Activated CD8-positive, alpha-beta memory T cell treated with anti-CD3 and anti-CD28 coated beads for 24 hours (primary cell): ENCODE results near the gene NT5DC3.
"Not testable (repeated sequence)": the region's sequence is repeated elsewhere in the genome, so short reads cannot be mapped to it uniquely, and the experiment has no call there.

Experiments used
- DNase-seq: peaks from one replicate; pipeline ENCODE4 v3.0.0-alpha.2; 2020

The NT5DC3 gene

DNA sequence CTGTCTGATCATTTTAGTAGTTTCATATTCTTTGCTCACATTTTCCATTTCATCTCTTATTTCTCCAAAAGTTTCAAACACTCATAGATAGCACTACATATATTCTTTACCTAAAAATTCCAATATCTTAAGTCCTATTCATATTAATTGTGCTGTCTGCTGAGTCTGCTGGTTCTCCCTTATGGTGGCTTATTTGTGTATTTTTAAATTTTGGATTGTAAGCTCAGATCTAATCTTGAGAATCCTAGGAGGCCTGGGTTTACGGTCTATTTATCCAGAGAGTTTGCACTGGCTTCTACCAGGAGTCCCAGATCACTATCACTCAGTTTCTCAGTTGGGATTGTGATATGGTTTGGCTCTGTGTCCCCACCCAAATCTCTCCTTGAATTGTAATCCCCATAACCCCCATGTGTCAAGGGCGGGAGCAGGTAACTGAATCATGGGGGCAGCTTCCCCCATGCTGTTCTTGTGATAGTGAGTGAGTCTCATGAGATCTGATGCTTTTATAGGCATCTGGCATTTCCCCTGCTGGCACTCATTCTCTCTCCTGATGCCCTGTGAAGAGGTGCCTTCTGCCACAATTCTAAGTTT, 10.2 kb downstream of the NT5DC3 start:
- no peak for DNase-seq

DNA sequence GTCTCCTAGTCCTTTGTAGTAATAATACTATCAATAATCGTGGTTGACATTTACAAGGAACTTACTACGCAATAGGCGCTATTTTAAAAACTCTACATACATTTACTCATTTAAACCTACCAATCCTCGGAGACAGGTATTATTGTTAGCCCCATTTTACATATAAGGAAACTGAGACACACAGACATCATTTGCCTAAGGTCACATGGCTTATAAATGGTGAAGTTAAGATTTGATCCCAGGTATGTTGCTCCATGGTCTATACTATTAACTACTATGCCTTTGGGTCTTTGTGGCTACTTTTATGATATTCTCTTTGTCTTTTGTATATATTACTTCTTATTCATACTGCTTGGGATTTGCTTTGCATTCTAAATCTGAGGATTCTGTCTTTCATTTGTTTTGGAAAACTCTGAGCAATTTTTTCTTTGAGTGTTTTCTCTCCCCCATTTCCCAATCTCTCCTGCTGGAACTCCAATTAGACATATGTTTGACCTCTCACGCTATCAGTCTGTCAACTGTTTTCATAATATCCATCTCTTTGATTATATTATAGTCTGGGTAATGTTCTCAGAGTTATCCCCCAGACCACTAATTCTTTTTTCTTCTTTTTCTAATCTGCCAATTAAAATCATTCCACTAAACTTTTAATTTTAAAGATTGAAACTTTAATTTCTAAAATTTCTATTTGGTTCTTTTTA, 10.9 kb downstream of the NT5DC3 start:
- no peak for DNase-seq

DNA sequence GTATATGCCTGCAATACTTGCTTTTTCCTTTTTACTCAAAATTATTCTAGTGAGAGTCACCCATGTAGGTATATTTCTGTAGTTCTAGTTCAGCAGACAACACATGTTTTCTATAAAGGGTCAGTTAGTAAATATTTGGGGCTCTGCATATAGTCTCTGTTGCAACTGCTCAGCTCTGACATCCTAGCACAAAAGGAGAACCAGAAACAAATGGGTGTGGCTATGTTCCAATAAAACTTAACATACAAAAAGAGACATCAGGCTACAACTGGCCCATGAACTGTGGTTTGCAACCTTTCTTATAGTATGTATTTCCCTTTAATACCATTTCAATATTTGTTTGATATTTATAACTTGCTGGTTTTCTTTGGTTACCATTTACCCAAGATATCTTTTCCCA, 11.9 kb downstream of the NT5DC3 start:
- no peak for DNase-seq

DNA sequence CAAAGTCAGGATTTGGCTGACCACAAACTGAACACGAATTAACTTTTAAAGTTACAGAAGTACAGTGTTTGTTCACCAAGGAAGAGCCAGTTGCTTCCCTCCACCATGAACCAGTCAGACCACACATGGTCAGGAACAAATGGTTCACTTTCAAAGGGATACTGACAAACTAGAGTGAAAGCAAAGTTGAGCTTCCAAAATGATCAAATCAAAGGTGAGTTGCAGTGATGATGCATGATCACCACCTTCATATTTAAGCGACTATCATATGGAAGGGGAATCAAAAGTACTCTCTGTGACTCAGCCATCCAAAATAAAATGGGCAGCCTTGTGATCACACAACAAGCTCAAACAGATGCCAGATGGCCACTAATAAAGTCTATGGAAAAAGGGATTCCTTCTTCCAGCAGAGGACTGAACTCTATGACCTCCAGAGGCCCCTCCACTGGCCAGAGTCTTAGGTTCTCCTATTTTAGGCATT, 13.1 kb downstream of the NT5DC3 start:
- DNase-seq: no peak

DNA sequence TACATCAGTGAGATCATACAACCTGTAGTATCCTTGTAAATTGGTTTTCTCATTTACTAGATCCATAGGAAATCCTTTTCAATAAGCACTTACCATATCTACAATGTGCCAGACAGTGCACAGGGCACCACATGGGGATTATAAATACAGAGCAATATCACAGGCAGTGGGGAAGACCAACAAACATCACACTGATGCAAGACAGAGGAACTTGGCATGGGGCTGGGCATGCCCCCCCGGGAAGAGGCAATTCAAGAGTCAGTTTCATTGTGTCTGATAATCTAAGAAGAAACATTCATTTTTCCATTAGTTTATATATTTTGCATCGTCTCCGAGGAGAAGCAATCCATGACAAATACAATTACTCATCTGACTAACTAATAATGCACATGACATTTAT, 16.2 kb downstream of the NT5DC3 start:
- no peak for DNase-seq

DNA sequence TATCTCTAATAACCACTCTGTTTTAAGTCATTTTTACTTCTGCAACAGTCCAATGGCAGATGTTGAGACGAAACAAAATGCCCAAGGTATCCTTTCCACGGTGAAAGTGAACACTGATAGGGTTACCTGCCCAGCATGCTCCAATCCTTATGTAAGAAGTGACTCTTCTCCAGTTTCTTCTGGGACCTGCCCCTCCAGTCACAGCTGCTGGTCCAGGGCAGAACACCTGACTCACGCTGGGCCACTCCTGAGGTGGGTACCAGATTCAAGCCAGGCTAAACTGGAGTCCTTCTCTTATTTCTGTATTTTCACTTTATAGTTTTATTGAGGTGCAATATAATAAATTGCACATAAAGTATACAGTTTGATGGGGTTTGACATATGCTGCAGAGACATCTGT, 16.7 kb downstream of the NT5DC3 start:
- DNase-seq: no peak

DNA sequence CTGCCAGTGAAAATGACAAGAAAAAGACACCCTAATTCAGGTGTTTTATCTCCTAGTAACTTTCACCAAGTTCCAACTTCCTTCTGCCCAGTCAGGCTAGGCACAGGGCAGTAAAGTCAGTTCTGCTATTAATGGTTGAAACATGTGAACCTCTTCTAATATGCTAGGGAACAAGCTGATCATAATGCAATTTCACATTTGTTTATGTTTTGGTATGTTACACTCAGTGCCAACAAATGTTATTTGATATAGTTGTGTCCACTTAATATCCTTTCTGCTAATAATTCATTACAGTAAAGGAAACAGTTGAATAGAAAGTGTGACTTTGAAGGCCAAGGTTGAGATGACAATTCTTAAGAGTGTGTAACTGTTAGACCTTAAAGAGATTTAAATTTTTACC, 17.2 kb downstream of the NT5DC3 start:
- no peak for DNase-seq

DNA sequence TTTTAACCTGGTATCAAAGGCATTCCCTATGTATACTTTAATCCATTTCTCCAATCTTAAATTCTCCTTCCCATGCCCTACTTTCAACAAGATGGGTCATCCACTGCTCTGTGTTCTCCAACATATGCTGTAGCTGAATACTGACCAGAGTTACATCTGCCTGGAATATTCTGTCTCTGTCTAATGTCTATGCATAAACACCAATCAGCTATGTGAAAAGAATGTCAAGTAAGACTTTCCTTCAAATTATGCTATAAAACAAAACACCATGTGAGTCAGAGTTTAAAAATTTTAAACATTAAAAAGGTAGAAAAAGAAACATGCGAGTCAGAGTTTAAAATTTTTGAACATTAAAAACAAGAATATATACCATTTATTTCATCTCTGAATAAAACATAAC, 19.3 kb downstream of the NT5DC3 start:
- DNase-seq: no peak

DNA sequence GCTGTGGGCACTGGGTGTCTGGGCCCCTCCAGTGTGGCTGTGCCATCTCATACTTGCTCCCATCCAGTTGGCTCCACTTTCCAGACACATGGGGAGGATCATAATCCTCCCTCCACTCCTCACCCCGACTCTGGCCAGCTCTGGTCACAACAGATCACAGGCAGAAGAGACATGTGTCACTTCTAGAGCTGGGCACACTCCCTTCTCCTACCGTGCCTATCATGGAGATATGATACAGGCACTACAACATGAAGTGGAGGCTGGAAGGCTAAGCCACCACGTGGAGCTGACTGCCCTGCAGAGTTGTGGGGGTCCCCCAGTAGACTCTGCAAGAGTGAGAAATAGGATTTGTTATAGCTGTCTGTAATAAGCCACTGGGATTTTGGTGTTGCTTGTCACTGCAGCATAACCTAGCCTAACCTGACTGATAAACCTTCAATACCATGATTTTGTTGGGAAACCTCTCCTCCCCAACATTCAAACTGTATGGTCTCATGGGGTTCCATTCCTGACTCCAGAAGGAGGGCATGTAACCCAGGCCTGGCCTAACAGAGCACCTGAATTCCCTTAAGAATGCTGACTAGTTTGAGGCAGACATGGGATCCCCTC, 20.0 kb downstream of the NT5DC3 start:
- no peak for DNase-seq

DNA sequence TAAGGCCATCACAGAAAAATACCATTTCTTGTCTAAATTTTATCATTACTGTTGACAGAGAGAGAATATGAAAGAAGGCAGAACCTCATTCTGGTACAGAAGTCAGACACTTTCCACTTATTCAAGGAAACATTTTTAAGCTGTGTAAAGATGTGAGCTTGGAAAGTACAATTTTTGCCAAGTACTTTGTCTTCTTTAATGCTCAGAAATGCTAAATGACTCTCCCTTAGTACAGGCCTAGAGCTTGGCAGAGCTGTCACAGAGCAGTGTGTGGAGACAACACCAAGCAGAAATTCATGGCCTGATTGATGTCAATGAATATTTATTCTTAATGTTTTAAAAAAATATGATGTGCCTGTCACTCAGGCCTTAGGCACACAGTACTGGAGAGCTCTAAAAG, 20.7 kb downstream of the NT5DC3 start:
- DNase-seq: no peak

DNA sequence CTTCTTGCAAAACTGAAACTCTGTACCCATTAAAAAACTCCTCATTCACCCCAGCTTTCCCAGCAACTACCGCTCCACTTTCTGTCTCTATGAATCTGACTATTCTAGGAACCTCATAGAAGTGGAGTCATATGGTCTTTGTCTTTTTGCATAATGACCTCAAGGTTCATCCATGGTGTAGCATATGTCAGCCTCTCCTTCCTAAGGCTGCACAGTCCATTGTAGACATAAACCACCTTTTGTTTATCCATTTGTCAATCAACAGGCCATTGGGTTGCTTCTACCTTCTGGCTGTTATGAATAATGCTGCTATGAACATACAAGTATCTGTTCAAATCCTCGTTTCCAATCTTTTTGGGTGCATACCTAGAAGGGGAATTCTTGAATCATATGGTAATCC, 21.1 kb downstream of the NT5DC3 start:
- no peak for DNase-seq

DNA sequence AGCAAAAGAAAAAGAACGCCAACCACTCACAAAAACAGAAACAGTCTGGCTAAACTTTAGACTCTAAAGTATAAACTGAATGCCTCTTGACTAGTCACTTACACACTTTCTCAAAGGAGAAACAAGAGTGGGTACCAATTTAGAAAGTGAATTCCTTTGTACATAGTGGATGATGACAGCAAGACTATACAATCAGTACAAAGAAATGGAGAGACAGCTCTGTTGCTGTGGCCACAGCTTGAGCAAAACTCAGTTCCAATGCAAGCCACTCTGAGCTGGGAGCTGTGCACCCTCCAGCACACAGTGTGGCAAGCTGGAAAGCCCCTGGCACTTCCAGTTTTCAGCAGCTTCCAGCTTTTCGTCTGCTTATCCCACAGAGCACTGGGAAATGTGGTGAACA, 21.7 kb downstream of the NT5DC3 start:
- no peak for DNase-seq

DNA sequence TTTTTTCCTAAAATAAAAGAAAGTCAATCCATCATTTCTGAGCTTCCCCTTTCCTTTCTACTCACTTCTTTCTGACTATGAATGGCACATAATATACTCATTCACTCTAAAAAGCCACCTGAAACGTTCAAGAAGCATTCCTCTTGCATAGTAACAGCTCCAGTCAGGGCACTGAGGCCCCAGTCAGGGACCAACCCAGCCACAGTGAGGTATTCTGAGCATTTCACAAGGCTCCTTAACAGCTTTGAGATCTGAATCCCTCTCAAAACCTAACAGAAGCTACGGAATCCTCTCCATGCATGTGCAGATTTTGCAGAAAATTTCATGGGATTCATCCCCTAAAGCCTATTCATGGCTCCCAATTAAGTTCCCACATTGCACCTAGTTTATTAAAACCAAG, 23.2 kb downstream of the NT5DC3 start:
- no peak for DNase-seq

DNA sequence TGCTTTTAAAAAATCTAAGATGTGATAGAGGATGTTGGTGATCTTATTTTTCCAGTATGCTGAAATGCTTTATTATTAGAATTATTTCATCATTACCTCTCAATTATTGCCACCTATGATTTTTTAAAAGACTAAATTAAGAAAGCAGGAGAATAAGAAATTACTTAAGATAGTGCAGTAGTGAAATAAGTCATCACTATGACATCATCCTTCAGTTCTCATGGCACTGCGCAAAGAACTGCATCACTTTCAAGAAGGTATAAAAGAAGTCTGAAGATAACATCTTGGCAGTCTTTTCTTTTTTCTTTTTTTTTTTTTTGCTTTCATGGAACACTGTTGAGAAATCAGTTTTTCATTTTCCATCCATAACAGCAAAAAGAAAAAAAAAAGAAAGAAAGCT, 24.4 kb downstream of the NT5DC3 start:
- DNase-seq: no peak

DNA sequence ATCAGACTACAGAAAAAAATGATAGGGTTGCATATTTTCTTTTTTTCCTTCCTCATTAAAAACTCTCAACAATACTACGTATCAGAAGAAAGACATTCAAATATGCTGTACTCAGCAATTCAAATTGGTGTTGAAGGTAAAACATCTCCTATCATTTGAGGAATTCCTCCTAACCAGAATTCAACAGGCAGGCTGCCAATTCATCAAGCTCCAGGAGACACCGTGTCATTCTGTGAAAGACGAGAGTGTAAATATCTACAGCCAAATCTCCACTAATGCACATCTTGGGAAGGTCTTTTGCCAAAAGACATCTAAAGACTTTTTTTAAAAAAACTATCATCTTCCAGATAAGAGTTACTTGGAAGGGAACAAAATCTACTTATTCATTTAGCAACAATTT, 26.6 kb downstream of the NT5DC3 start:
- DNase-seq: no peak

DNA sequence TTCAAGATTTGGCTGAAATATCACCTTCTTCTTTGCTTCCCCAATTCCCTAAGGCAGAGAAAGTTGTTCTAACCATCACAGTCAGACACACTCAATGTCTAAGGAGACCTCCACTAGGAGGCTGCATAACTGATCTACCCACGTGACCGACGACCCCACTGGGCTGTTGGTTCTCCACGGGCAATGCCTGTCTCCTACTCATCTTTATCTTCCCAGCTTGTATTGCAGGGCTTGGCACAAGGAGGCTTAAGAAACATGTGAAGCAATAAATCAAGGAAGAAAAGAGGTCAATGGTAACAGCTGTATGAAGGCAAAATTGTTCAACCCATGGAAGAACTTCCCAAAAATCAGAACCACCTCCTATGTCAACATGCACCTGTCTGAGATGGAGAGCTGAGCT, 27.1 kb downstream of the NT5DC3 start:
- DNase-seq: no peak

DNA sequence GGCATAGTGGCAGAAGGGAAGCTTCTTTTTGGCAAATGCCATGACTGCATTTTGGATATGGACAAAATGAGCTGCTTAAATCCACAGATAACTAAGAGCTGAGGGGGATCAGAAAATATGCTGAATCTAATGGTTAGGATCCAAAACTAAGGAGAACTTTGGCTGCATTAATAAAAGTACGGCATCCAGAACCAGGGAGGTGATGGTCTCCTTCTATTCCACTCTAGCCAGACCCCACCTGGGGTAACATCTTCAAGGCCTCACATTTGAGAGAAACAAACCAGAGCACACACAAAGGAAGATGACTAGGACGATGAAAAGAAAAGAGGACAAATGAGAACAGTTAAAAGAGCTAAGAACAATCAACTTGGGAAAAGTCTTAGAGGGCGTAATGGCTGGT, 27.6 kb downstream of the NT5DC3 start:
- DNase-seq: no peak

DNA sequence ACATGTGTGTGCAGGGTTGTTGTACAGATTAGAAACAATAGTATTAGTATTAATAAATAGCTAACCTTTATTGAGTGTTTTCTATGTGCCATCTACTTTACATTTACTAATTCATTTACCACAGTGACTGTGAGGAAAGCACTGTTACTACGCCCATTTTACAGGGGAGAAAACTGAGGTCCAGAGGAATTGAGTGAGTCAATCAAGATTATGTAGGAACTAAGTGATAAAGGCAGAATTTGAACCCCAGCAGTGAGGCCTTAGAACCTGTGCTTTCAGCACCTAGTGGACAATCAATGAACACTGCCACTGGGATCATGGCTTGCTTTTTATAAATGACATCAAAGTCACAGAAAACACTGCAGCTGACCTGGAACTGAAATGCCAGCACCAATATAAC, 28.2 kb downstream of the NT5DC3 start:
- DNase-seq: no peak

DNA sequence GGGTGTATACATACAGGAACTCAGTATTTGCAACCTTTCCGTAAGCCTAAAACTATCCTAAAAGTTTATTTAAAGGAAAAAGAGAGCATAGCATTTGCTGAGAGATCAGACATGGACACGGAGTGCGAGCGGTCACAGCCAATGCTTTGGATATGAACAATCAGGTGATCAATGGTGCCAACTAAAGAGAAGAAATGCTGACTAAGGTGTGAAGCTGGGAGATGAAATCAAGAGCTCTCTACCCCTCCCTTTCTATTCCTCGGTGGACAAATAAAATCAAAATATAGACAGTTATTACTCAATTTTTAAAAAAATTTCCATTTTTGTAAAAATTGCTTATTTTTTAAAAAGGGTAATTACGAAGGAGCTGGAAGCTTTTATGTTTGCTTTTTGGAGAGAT, 29.2 kb downstream of the NT5DC3 start:
- no peak for DNase-seq

DNA sequence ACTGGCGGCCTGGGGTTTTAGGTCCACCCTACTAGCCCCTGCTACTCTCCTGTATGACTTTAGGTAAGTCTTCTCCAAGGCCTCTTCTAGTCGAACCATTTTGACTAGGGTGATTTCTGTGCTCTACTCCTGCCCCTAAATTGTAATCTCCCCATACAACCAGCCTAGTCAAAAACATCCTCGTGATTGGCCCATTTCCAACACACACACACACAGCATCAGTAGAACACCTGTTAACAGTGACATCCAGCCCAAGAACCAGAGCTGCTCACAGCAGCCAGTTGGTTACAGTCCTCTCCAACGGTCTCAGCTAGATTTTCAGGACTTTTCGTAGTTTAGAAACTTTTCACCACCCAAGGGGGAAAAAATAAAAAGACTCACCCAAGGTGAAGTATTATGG, 30.9 kb downstream of the NT5DC3 start:
- no peak for DNase-seq

DNA sequence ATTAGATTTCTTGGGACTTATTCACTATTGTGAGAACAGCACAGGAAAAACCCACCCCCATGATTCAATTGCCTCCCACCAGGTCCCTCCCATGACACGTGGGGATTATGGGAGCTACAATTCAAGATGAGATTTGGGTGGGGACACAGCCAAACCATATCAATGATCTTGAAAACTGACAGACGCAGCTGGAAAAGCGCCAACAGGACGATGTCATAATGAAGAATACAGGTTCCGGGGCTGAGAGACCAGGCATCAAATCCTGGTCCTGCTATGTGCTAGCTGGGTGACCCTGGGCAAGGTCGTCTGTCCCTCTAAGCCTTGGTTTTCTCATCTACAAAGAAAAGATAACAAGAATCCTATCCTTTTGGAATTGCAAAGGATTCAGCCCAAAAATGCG, 31.4 kb downstream of the NT5DC3 start:
- not testable (repeated sequence) for DNase-seq

DNA sequence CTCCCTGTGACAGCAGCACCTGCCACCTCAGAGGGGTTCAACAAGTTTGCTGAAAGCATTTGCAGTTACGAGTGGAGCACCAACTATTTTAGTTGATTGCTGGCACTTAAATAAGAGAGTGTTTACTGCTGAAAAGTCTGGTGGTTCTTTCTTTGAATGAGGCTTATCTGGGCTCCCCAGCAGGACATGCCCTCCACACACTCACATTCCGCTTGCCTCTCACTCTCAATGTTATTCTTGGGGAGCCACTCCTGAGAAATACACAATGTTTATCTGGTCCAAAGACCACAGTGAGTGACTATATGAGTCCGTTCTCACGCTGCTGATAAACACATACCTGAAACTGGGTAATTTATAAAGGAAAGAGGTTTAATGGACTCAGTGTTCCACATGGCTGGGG, 31.9 kb downstream of the NT5DC3 start:
- no peak for DNase-seq

DNA sequence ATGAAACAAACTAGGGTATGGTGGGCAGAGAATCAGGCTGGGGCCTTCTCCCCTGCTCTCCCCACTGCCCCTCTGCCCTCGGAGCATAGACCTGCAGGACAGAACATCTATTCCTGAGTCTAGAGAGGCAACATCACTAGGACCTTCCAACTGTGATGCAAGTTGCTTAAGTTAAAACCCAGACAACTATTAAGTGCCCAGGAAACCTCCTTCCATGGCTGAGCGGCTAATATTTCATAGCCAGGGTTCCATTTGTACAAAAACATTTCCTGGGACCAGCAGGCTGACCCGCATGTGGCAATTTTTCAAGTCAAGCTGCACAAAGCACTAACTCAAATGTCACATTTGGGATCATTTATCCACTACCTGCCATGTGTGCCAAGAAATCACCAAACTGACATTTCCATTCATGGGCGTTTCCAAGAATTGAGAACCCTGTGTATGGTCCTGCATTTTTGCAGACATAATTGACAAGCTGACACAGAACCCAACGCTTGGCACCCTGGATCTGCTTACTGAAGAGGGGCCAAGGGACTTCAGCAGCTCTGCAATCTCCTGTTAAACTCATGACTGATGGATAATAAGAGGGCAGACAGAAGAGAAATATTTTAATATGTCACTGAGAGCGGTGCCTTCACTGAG, 32.7 kb downstream of the NT5DC3 start:
- DNase-seq: no peak

DNA sequence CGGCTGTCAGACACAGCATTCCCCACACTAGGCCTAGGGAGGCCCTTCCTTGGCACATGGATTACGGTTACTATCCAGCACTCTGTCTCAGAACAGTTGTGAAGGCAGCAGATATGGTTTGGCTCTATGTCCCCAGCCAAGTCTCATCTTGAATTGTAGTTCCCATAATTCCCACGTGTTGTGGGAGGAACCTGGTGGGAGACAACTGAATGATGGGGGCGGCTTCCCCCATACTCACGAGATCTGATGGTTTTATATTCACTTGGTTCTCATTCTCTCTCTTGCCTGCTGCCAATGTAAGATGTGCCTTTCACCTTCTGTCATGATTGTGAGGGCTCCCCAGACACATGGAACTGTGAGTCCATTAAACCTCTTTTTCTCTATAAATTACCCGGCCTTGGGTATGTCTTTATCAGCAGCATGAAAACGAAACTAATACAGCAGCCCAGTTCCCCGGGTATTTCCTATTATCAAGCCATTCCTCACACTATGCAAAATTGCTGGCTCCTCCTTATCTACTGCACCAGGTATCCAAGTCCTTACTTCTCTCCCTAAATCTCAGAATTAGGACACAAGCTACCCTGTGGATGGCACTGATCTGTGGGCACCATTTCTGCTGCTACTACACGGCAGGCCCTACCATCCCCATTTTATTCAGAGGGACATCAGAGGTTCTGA, 33.3 kb downstream of the NT5DC3 start:
- DNase-seq: no peak
